Measurements from ENCODE around the gene GDPD3.

DNA sequence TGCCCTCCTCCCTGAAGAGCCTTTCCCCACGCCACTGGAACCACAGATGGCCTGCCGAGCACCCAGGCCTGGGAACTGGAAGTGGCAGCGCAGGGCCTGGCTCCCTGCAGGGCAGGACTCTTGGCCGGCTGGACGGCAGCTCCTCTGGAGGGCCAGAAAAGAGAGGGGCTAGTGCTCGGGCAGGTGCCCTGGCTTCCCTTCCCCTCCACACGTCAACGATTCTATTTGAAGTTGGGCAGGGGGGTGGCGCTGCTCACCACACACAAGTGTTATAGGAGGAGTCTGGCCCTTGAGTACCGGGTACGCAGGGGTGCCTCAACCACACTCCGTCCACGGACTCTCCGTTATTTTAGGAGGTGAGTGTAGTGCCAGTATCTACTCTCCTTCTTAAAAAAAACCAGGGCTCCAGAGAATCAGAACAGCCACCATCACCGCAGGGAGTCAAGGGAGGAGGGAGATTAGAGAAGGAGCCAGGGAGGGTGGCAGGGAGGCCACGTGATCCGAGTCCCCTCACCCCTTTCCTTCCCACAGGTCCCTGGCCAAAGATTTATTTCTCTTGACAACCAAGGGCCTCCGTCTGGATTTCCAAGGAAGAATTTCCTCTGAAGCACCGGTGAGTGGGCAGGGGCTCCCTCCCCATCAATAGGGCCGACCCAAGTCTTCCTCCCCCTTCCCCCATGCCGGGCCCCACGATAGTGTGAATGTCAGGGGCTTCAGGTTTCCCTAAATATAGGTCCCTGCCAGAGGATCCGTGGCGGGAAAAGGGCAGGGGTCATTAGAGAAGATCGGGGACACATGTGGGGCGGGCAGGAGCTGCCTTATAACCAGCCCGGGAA, 49.2 kb downstream of the GDPD3 start:
- peak in 3 of 6 experiments; percentile 26 to 63 (median 31) for TF ChIP-seq CTCF (IDR thresholded peaks at IDR 0.05)
- TF ChIP-seq EP300 (IDR thresholded peaks at IDR 0.05): no peak
